LNCaP clone FGC (cell line): ENCODE measurements around the gene DDX56.

Experiments used
- DNase-seq: peaks from one replicate; pipeline ENCODE4 v3.0.0-alpha.2; 2011; ENCODE audit warnings: low read depth
- H3K4me3 ChIP-seq: 2 replicates; pipeline ENCODE4 v1.5.1; 2011; ENCODE audit warnings: mild to moderate bottlenecking, low read depth, low read length, control low read depth
- CTCF ChIP-seq: IDR thresholded peaks from 2 replicates; pipeline ENCODE4 v1.5.1; 2012; ENCODE audit warnings: mild to moderate bottlenecking; ENCODE audit not compliant: control insufficient read depth, insufficient read depth; ENCODE audit errors: extremely low read depth

Gene DDX56

GRCh38 chr7:44617225-44617890, 43.6 kb upstream of the DDX56 start:
- DNase-seq = no peak
- H3K4me3 ChIP-seq = no peak overlapping the region
- TF ChIP-seq CTCF = no peak

GRCh38 chr7:44616545-44616944, 42.8 kb upstream of the DDX56 start:
- TF ChIP-seq CTCF = no peak
- no peak for DNase-seq
- H3K4me3 ChIP-seq = no peak overlapping the region

- H3K4me3 ChIP-seq = no peak overlapping the region
- DNase-seq = no peak
- no peak for TF ChIP-seq CTCF
These were observed 42.1 kb upstream of the DDX56 start for GRCh38 chr7:44615793-44616192.

GRCh38 chr7:44615149-44615611, 41.5 kb upstream of the DDX56 start:
- no peak for TF ChIP-seq CTCF
- no peak overlapping the region for H3K4me3 ChIP-seq
- no peak for DNase-seq

- DNase-seq = no peak
- no peak for TF ChIP-seq CTCF
- H3K4me3 ChIP-seq = no peak overlapping the region
These were observed 36.1 kb upstream of the DDX56 start for GRCh38 chr7:44609829-44610228.

GRCh38 chr7:44608916-44609648, 35.4 kb upstream of the DDX56 start:
- DNase-seq = no peak
- TF ChIP-seq CTCF = no peak
- no peak overlapping the region for H3K4me3 ChIP-seq
